SH-SY5Y (cell line): ENCODE measurements around the gene FNBP1.

Source experiments
- GATA2 ChIP-seq: IDR thresholded peaks from 2 replicates; pipeline ENCODE4 v1.6.1; 2011; ENCODE audit warnings: mild to moderate bottlenecking, low read depth, low read length
- GATA3 ChIP-seq: IDR thresholded peaks from 2 replicates; pipeline ENCODE4 v1.6.1; 2011; ENCODE audit warnings: low read depth, mild to moderate bottlenecking, low read length, moderate library complexity

GRCh38 chr9:129962889-129963703, 79.9 kb downstream of the FNBP1 start:
- TF ChIP-seq GATA3: no peak
- no peak for TF ChIP-seq GATA2
